DMS53 (cell line): ENCODE measurements around the gene TMEM184A.
A peak's percentile ranks its signal among the peaks of the same experiment; 100 is the strongest.
"Not testable (repeated sequence)": the region's sequence is repeated elsewhere in the genome, so short reads cannot be mapped to it uniquely, and the experiment has no call there.

ENCODE experiments used
- DNase-seq: peaks from one replicate; lab custom pipeline; 2025; lab: John Stamatoyannopoulos, UW

The TMEM184A gene

GRCh38 chr7:1523208-1523607 lies 32.8 kb downstream of the TMEM184A start:
- no peak for DNase-seq

GRCh38 chr7:1521456-1521855 lies 34.5 kb downstream of the TMEM184A start:
- no peak for DNase-seq

- peak; percentile 96 for DNase-seq
Observed at GRCh38 chr7:1520539-1521234, 35.3 kb downstream of the TMEM184A start.

- DNase-seq = not testable (repeated sequence)
Observed at GRCh38 chr7:1519322-1519922, 36.6 kb downstream of the TMEM184A start.

GRCh38 chr7:1516586-1517251 lies 39.3 kb downstream of the TMEM184A start:
- peak; percentile 46 for DNase-seq

GRCh38 chr7:1515509-1515967 lies 40.5 kb downstream of the TMEM184A start:
- not testable (repeated sequence) for DNase-seq

- no peak for DNase-seq
Observed at GRCh38 chr7:1514995-1515401, 41.0 kb downstream of the TMEM184A start.

GRCh38 chr7:1514407-1514806 lies 41.6 kb downstream of the TMEM184A start:
- no peak for DNase-seq

GRCh38 chr7:1513657-1514095 lies 42.3 kb downstream of the TMEM184A start:
- no peak for DNase-seq

- peak; percentile 41 for DNase-seq
Observed at GRCh38 chr7:1512781-1513656, 43.0 kb downstream of the TMEM184A start.

- DNase-seq = no peak
Observed at GRCh38 chr7:1511444-1512422, 44.3 kb downstream of the TMEM184A start.

- no peak for DNase-seq
Observed at GRCh38 chr7:1510780-1511154, 45.2 kb downstream of the TMEM184A start.

- no peak for DNase-seq
Observed at GRCh38 chr7:1509226-1509625, 46.8 kb downstream of the TMEM184A start.

GRCh38 chr7:1508277-1508758 lies 47.7 kb downstream of the TMEM184A start:
- no peak for DNase-seq

- peak; percentile 87 for DNase-seq
Observed at GRCh38 chr7:1505731-1506550, 50.1 kb downstream of the TMEM184A start.

GRCh38 chr7:1503816-1504775 lies 51.9 kb downstream of the TMEM184A start, which contains the start of gene INTS1:
Gene INTS1, minus strand, starts transcription at chr7:1504389. Its CDS starts 429 bp downstream, at chr7:1503960.
- peak; percentile 98 for DNase-seq

GRCh38 chr7:1503390-1503789 lies 52.6 kb downstream of the TMEM184A start:
- peak; percentile 37 for DNase-seq

GRCh38 chr7:1502845-1503244 lies 53.2 kb downstream of the TMEM184A start:
- no peak for DNase-seq
